Measurements from ENCODE around the gene PTCRA.
"Not testable (repeated sequence)": the region's sequence is repeated elsewhere in the genome, so short reads cannot be mapped to it uniquely, and the experiment has no call there.

Gene PTCRA

DNA sequence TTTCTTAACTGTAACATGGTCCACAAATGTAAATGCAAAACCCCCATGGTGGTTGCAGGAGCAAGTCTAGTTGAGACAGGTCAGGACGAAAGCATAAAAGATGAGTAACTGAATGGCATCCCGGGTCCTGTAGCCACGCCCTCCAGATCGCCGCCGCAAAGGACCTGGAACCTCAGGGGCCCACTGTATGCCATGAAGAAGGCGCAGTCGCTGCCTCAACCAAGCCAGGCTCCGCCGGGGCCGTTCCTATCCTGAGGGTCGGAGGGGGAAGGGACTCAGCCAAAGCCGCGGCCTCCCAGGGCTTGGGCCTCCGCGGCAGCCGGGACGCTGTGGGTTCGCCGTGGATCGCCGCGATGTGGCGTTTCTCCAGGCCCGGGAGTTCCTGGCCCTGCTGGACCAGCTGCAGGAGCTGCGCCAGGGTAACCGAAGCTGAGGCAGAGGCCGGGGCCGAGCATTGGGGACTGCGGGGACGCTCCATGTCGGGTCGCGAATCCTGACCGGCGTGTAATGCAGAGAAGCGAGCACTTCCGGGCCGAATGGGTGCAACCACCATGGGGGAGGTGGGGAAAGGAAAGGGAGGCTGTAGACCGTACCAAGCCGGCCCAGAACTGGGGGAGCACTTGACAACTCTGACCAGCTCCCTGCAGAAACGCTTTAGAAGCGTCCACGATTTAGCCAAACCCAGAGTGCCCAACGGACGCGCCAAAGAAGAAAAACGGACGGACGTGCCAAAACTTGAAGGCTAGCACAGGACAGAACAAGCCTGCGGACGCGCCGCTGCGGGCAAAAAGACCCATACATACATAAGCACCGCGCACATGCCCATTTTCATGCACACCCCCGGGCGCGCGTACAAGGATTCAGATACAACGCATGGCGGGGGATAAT is 25.3 kb upstream of the PTCRA start:
- Histone ChIP-seq H3K4me3 (ENCODE audit: low read depth, low read length) (peak overlapping the region; percentile 97), H3K36me3 (ENCODE audit: control insufficient read depth, insufficient read depth, low read length) (peaks cover 10% of the 10 kb centered on the region), H3K4me1 (ENCODE audit: control insufficient read depth, insufficient read depth, low read length) (no peaks in the 10 kb centered on the region), H3K9ac (ENCODE audit: low read depth, low read length) (peak overlapping the region; percentile 99), H3K9me3 (ENCODE audit: control insufficient read depth, insufficient read depth, low read length) (no peaks in the 10 kb centered on the region), H3K27me3 (ENCODE audit: control insufficient read depth, insufficient read depth, low read length) (no peaks in the 10 kb centered on the region)

DNA sequence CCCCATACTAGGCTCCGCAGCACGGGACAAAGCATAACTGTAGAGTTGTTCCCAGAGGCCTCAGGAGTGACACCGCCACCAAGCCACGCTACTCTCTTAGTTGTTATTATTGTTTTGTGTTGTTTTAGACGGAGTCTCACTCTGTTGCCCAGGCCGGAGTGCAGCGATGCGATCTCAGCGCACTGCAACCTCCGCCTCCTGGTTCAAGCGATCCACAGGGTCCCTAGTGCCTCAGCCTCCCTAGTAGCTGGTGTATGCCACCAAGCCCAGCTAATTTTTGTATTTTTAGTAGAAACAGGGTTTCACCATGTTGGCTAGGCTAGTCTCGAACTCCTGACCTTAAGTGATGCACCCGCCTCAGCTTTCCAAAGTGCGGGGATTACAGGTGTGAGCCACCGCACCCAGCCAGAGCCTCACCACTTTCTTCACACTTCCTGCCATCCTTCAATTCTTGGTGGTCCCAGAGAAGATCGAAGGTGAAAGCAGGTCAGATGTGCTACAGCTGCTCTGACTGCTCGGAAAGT is 24.6 kb upstream of the PTCRA start:
- Histone ChIP-seq H3K27me3 (ENCODE audit: control insufficient read depth, insufficient read depth, low read length) (no peaks in the 10 kb centered on the region), H3K36me3 (ENCODE audit: control insufficient read depth, insufficient read depth, low read length) (peaks cover 5% of the 10 kb centered on the region), H3K9me3 (ENCODE audit: control insufficient read depth, insufficient read depth, low read length) (no peaks in the 10 kb centered on the region), H3K4me3 (ENCODE audit: low read depth, low read length) (peak overlapping the region; percentile 97), H3K4me1 (ENCODE audit: control insufficient read depth, insufficient read depth, low read length) (no peaks in the 10 kb centered on the region), H3K9ac (ENCODE audit: low read depth, low read length) (peak overlapping the region; percentile 99)

DNA sequence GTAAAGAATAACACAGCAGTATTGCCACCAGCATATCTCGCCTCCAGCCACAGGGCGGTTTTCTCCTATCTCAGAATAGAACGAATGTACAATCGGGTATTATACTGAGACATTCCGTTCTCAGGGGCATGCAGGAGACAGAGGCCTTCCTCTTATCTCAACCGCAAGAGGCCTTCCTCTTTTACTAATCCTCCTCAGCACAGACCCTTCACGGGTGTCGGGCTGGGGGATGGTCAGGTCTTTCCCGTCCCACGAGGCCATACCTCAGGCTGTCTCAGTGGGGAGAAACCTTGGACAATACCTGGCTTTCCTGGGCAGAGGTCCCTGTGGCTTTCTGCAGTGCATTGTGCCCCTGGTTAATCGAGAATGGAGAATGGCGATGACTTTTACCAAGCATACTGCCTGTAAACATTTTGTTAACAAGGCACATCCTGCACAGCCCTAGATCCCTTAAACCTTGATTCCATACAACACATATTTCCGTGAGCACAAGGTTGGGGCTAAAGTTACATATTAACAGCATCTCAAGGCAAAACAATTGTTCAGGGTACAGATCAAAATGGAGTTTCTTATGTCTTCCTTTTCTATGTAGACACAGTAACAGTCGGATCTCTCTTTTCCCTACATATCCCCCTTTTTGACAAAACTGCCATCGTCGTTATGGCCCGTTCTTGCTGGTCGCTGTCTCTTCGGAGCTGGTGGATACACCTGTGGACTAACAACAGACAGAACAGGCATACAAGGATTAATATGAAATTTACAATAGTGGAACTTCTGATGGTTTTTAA is 21.6 kb upstream of the PTCRA start:
- not testable (repeated sequence) for H3K9me3 ChIP-seq (ENCODE audit: control insufficient read depth, insufficient read depth, low read length); H3K4me1 ChIP-seq (ENCODE audit: control insufficient read depth, insufficient read depth, low read length); H3K36me3 ChIP-seq (ENCODE audit: control insufficient read depth, insufficient read depth, low read length); H3K9ac ChIP-seq (ENCODE audit: low read depth, low read length); H3K27me3 ChIP-seq (ENCODE audit: control insufficient read depth, insufficient read depth, low read length); H3K4me3 ChIP-seq (ENCODE audit: low read depth, low read length)

DNA sequence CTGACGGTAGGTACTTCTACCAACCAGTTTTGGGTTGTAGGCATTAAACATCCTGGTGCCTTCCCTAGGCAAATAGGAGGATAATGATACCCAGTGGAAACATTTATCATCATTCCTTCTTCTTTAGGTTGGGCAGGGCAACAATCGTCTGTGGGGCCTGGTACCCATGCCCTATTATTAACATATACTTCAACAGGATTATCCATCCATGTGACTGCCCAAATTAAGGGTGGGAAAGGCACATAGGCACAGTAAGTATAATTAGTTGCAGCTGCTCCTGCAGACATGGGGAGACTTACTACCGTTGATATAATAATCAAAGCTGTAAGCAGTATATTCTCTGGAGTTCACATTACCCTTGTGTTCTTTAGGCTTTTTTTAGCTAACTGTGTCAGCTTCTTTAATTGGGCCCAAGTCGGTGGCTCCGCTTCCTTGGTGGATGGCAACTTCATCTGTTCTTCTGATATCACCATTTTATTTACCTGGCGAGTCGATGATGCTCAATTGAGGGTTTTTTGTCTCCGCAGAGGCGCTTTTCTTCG is 19.6 kb upstream of the PTCRA start:
- Histone ChIP-seq H3K4me1 (ENCODE audit: control insufficient read depth, insufficient read depth, low read length) (peaks cover 8% of the 10 kb centered on the region), H3K9me3 (ENCODE audit: control insufficient read depth, insufficient read depth, low read length) (no peaks in the 10 kb centered on the region), H3K36me3 (ENCODE audit: control insufficient read depth, insufficient read depth, low read length) (no peaks in the 10 kb centered on the region), H3K9ac (ENCODE audit: low read depth, low read length) (no peak overlapping the region), H3K27me3 (ENCODE audit: control insufficient read depth, insufficient read depth, low read length) (no peaks in the 10 kb centered on the region), H3K4me3 (ENCODE audit: low read depth, low read length) (no peak overlapping the region)

DNA sequence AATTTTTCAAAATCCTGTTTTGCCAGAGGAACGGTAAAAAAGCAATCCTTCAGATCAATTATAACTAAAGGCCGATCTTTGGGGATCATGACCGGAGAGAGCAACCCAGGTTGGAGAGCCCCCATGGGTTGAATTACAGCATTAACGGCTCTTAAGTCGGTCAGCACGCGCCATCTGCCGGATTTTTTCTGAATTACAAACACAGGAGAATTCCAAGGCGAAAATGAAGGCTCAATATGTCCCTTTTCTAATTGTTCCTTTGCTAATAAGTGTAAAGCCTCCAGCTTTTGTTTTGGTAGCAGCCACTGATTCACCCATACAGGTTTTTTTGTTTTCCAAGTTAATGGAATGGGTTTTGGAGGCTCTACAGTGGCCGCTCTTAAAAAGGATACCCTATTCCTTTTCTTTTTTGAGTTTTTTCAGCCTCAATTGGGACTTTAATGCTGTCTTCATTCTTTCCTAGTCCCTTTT is 16.9 kb upstream of the PTCRA start:
- Histone ChIP-seq H3K4me1 (ENCODE audit: control insufficient read depth, insufficient read depth, low read length) (peaks cover 9% of the 10 kb centered on the region), H3K36me3 (ENCODE audit: control insufficient read depth, insufficient read depth, low read length) (no peaks in the 10 kb centered on the region), H3K9me3 (ENCODE audit: control insufficient read depth, insufficient read depth, low read length) (no peaks in the 10 kb centered on the region), H3K4me3 (ENCODE audit: low read depth, low read length) (no peak overlapping the region), H3K27me3 (ENCODE audit: control insufficient read depth, insufficient read depth, low read length) (no peaks in the 10 kb centered on the region), H3K9ac (ENCODE audit: low read depth, low read length) (no peak overlapping the region)

DNA sequence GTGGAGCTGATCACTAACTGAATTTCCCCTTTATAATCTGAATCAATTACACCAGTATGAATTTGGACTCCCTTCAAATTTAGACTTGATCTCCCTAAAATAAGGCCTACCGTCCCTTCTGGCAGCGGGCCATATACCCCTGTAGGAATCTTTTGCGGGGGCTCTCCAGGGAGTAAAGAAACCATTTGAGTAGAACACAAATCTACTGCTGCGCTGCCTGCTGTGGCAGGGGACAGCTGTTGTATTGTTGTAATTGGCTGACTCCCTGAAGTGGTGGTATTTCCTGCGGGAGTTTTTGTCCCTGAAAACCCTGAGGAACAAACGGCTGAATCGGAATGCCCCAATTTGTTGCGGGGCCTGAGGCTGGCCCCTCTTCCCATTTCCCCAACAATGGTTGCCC is 16.0 kb upstream of the PTCRA start:
- H3K4me3 ChIP-seq (ENCODE audit: low read depth, low read length): no peak overlapping the region

DNA sequence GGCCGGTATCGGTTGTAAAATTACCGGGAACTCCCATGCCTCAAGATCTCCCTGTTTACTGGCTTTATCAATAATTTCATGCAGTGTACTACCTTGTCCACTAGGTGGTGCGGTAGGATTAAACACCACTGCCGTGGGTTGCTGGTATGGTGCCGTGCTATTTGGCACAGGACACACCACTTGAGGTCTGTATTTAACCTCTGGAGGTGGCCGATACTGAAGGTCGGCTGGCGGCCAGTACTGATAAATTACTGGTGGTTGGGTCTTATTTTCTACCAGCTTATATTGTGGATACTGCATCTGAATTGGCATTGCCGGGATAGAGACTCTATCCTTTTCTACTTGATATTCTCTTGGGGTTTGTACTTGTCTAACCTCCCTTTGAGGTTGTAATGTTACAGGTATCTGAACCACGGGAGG is 14.3 kb upstream of the PTCRA start:
- Histone ChIP-seq H3K4me1 (ENCODE audit: control insufficient read depth, insufficient read depth, low read length) (peaks cover 9% of the 10 kb centered on the region), H3K4me3 (ENCODE audit: low read depth, low read length) (peak overlapping the region; percentile 16), H3K27me3 (ENCODE audit: control insufficient read depth, insufficient read depth, low read length) (no peaks in the 10 kb centered on the region), H3K36me3 (ENCODE audit: control insufficient read depth, insufficient read depth, low read length) (no peaks in the 10 kb centered on the region), H3K9me3 (ENCODE audit: control insufficient read depth, insufficient read depth, low read length) (no peaks in the 10 kb centered on the region), H3K9ac (ENCODE audit: low read depth, low read length) (no peak overlapping the region)

More for the DNA sequence above, 16.0 kb upstream of the PTCRA start:
- H3K27me3 ChIP-seq (ENCODE audit: control insufficient read depth, insufficient read depth, low read length): no peaks in the 10 kb centered on the region
- H3K4me1 ChIP-seq (ENCODE audit: control insufficient read depth, insufficient read depth, low read length): peaks cover 9% of the 10 kb centered on the region
- H3K9me3 ChIP-seq (ENCODE audit: control insufficient read depth, insufficient read depth, low read length): no peaks in the 10 kb centered on the region
- H3K9ac ChIP-seq (ENCODE audit: low read depth, low read length): no peak overlapping the region
- H3K36me3 ChIP-seq (ENCODE audit: control insufficient read depth, insufficient read depth, low read length): no peaks in the 10 kb centered on the region

DNA sequence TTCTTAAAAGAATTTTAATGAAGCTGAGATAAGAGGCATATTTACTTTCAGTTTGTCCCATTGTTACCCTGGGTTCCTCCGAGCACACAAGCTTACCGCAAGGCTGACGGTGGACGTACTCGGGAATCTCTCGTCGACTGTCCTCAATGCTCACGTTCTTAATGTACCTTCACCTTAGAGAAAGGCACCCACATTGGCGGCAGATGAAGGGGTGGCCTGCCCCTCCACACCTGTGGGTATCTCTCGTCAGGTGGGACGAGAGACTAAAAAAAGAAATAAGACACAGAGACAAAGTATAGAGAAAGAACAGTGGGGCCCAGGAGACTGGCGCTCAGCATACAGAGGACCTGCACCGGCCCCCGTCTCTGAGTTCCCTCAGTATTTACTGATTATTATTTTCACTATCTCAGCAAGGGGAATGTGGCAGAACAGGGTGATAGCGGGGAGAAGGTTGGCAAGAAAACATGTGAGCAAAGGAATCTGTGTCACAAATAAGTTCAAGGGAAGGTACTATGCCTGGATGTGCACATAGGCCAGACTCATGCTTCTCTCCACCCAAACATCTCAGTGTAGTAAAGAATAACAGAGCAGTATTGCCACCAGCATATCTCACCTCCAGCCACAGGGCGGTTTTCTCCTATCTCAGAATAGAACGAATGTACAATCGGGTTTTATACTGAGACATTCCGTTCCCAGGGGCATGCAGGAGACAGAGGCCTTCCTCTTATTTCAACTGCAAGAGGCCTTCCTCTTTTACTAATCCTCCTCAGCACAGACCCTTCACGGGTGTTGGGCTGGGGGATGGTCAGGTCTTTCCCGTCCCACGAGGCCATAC is 13.2 kb upstream of the PTCRA start:
- not testable (repeated sequence) for H3K4me1 ChIP-seq (ENCODE audit: control insufficient read depth, insufficient read depth, low read length); H3K9me3 ChIP-seq (ENCODE audit: control insufficient read depth, insufficient read depth, low read length); H3K36me3 ChIP-seq (ENCODE audit: control insufficient read depth, insufficient read depth, low read length); H3K9ac ChIP-seq (ENCODE audit: low read depth, low read length); H3K27me3 ChIP-seq (ENCODE audit: control insufficient read depth, insufficient read depth, low read length); H3K4me3 ChIP-seq (ENCODE audit: low read depth, low read length)

DNA sequence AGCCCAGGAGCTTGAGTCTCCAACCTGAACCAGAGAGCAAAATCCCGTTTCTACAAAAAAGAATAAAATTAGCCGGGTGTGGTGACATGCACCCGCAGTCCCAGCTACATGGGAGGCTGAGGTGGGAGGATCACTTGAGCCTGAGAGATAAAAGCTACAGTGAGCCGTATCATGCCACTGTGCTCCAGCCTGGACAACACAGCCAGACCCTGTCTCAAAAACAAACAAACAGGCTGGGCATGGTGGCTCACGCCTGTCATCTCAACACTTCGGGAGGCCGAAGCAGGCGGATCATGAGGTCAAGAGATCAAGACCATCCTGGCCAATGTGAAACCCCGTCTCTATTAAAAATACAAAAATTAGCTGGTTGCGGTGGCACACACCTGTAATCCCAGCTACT is 11.4 kb upstream of the PTCRA start:
- no peaks in the 10 kb centered on the region for H3K36me3 ChIP-seq (ENCODE audit: control insufficient read depth, insufficient read depth, low read length)

DNA sequence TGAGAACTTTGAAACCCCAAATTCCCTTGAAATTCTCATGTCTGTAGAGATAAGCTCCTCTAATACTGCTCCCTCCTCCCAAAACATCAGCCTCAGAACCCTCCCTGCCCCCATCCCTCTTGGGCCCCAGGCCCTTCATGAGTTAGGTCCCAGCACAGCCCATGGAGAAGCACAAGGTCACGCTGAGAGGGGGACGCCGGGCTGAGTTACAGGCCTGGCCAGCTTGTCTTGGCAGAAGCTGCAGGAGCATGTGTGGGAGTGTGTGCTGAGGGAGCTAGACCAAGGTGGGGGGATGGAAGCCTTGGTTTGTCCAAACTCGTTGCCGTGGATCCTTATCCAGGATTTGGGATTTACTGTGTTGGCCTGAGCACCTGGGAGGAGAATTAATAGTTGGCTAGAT is 8.5 kb upstream of the PTCRA start:
- Histone ChIP-seq H3K36me3 (ENCODE audit: control insufficient read depth, insufficient read depth, low read length) (no peaks in the 10 kb centered on the region), H3K9me3 (ENCODE audit: control insufficient read depth, insufficient read depth, low read length) (no peaks in the 10 kb centered on the region), H3K4me1 (ENCODE audit: control insufficient read depth, insufficient read depth, low read length) (no peaks in the 10 kb centered on the region), H3K4me3 (ENCODE audit: low read depth, low read length) (no peak overlapping the region), H3K9ac (ENCODE audit: low read depth, low read length) (peak overlapping the region; percentile 37), H3K27me3 (ENCODE audit: control insufficient read depth, insufficient read depth, low read length) (no peaks in the 10 kb centered on the region)

More for the DNA sequence above, 11.4 kb upstream of the PTCRA start:
- H3K9ac ChIP-seq (ENCODE audit: low read depth, low read length): no peak overlapping the region
- H3K9me3 ChIP-seq (ENCODE audit: control insufficient read depth, insufficient read depth, low read length): no peaks in the 10 kb centered on the region
- H3K4me3 ChIP-seq (ENCODE audit: low read depth, low read length): no peak overlapping the region
- H3K4me1 ChIP-seq (ENCODE audit: control insufficient read depth, insufficient read depth, low read length): peaks cover 2% of the 10 kb centered on the region
- H3K27me3 ChIP-seq (ENCODE audit: control insufficient read depth, insufficient read depth, low read length): no peaks in the 10 kb centered on the region

DNA sequence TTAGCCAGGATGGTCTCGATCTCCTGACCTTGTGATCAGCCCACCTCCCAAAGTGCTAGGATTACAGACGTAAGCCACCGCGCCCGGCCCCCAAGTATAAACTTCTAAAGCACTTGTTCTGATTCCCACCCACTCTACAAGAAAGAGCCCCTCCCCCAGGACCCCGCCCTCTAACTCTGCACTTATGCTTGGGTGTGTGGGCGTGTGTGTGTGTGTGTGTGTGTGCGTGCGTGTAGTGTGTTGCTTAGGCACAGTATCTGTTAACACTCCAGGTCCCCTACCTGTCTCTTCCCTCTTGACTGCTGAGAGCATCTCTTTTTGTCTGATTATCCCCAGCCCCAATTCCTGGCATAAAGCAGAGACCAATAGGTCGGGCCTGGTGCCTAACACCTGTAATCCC is 6.0 kb upstream of the PTCRA start:
- Histone ChIP-seq H3K4me1 (ENCODE audit: control insufficient read depth, insufficient read depth, low read length) (no peaks in the 10 kb centered on the region), H3K27me3 (ENCODE audit: control insufficient read depth, insufficient read depth, low read length) (no peaks in the 10 kb centered on the region), H3K4me3 (ENCODE audit: low read depth, low read length) (no peak overlapping the region), H3K9ac (ENCODE audit: low read depth, low read length) (no peak overlapping the region), H3K36me3 (ENCODE audit: control insufficient read depth, insufficient read depth, low read length) (no peaks in the 10 kb centered on the region), H3K9me3 (ENCODE audit: control insufficient read depth, insufficient read depth, low read length) (no peaks in the 10 kb centered on the region)
